Effector memory CD4-positive, alpha-beta T cell (primary cell): ENCODE measurements around the gene CHMP4B.
"Not testable (repeated sequence)": the region's sequence is repeated elsewhere in the genome, so short reads cannot be mapped to it uniquely, and the experiment has no call there.

Experiments
- DNase-seq, 3 donors: peaks; one replicate each; pipeline ENCODE4 v3.0.0-alpha.2; 2020
- H3K27ac ChIP-seq: 2 replicates; pipeline ENCODE4 v1.7.0; 2013; ENCODE audit warnings: mild to moderate bottlenecking, low read length, moderate library complexity; ENCODE audit not compliant: insufficient read depth, poor library complexity, severe bottlenecking
- H3K27me3 ChIP-seq: replicated peaks from 2 replicates; pipeline ENCODE4 v1.7.0; 2013; ENCODE audit warnings: mild to moderate bottlenecking, low read length; ENCODE audit not compliant: insufficient read depth, control insufficient read depth, poor library complexity, severe bottlenecking
- H3K36me3 ChIP-seq: 2 replicates; pipeline ENCODE4 v1.7.0; 2013; ENCODE audit warnings: mild to moderate bottlenecking, low read length, moderate library complexity; ENCODE audit not compliant: control insufficient read depth, insufficient read depth
- H3K4me1 ChIP-seq: 2 replicates; pipeline ENCODE4 v1.7.0; 2013; ENCODE audit warnings: low read length, mild to moderate bottlenecking; ENCODE audit not compliant: control insufficient read depth, insufficient read depth, poor library complexity, severe bottlenecking
- H3K4me3 ChIP-seq: 2 replicates; pipeline ENCODE4 v1.7.0; 2013; ENCODE audit warnings: low read length, low read depth, mild to moderate bottlenecking; ENCODE audit not compliant: insufficient read depth, poor library complexity, severe bottlenecking
- H3K9me3 ChIP-seq: 2 replicates; pipeline ENCODE4 v1.7.0; 2013; ENCODE audit warnings: mild to moderate bottlenecking, low read length, moderate library complexity; ENCODE audit not compliant: control insufficient read depth

Gene CHMP4B

DNA sequence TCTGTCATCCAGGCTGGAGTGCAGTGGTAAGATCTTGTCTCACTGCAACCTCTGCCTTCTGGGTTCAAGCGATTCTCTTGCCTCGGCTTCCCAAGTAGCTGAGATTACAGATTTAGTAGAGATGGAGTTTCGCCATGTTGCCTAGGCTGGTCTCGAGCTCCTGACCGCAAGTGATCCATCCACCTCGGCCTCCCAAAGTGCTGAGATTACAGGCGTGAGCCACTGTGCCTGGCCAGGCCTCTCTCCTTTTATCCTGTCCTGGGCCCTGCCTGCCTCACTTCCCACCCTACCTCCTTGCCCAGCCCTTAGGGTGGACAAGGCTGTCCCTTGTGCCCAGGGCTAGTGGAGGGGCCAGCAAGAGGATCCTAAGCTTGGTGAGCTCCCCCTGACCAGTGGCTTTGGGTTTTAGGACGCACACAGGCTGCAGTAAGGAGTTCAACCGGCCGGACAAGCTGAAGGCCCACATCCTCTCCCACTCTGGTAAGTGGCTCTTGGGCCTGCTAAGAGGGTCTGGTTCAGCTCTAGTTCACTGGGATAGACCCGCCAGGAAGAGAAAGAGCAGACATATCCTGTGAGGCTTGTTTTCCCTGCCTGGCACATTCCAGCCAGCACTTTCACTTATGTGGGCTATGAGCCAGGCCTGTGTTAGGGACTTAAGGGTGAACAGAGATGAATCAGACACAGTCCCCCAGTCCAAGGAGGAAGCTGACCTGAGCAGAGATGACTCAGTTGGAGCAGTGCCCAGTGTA, 21.9 kb upstream of the CHMP4B start:
- H3K4me1 ChIP-seq, result no peaks in the 10 kb centered on the region
- DNase-seq, result no peak
- no peak overlapping the region for H3K27ac ChIP-seq
- H3K4me3 ChIP-seq, result no peak overlapping the region
- H3K9me3 ChIP-seq, result no peaks in the 10 kb centered on the region
- H3K27me3 ChIP-seq, result no peaks in the 10 kb centered on the region
- peaks cover 2% of the 10 kb centered on the region for H3K36me3 ChIP-seq

DNA sequence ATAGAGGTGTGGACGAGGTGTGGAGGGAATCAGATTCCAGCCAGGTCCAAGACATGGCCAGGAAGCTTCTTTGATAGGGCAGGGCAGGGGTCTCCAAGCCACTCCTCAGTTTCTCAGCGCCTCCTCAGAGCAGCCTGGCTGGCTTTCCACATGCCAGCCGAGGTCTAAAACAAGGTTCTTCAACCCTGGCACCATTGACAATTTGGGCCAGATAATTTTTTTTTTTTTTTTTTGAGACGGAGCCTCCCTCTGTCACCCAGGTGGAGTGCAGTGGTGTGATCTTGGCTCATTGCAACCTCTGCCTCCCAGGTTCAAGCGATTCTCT, 21.3 kb upstream of the CHMP4B start:
- no peak overlapping the region for H3K27ac ChIP-seq
- H3K9me3 ChIP-seq, result no peaks in the 10 kb centered on the region
- no peaks in the 10 kb centered on the region for H3K4me1 ChIP-seq
- DNase-seq, result no peak
- H3K36me3 ChIP-seq, result peaks cover 2% of the 10 kb centered on the region
- H3K4me3 ChIP-seq, result no peak overlapping the region
- no peaks in the 10 kb centered on the region for H3K27me3 ChIP-seq

GRCh38 chr20:33790566-33790965, 20.6 kb upstream of the CHMP4B start:
- Histone ChIP-seq H3K4me1 (no peaks in the 10 kb centered on the region), H3K27ac (no peak overlapping the region), H3K9me3 (no peaks in the 10 kb centered on the region), H3K4me3 (no peak overlapping the region), H3K27me3 (no peaks in the 10 kb centered on the region), H3K36me3 (peaks cover 2% of the 10 kb centered on the region)
- no peak for DNase-seq

DNA sequence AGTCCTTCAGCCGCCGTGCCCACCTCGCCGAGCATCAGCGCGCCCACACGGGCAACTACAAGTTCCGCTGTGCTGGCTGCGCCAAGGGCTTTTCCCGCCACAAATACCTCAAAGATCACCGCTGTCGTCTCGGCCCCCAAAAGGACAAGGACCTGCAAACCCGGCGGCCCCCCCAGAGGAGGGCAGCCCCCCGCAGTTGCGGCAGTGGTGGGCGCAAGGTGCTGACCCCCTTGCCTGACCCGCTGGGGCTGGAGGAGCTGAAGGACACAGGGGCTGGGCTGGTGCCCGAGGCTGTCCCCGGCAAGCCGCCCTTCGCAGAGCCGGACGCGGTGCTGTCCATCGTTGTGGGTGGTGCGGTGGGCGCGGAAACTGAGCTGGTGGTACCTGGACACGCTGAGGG, 20.1 kb upstream of the CHMP4B start:
- Histone ChIP-seq H3K4me3 (no peak overlapping the region), H3K36me3 (peaks cover 2% of the 10 kb centered on the region), H3K4me1 (no peaks in the 10 kb centered on the region), H3K27ac (no peak overlapping the region), H3K27me3 (no peaks in the 10 kb centered on the region), H3K9me3 (no peaks in the 10 kb centered on the region)
- no peak for DNase-seq

DNA sequence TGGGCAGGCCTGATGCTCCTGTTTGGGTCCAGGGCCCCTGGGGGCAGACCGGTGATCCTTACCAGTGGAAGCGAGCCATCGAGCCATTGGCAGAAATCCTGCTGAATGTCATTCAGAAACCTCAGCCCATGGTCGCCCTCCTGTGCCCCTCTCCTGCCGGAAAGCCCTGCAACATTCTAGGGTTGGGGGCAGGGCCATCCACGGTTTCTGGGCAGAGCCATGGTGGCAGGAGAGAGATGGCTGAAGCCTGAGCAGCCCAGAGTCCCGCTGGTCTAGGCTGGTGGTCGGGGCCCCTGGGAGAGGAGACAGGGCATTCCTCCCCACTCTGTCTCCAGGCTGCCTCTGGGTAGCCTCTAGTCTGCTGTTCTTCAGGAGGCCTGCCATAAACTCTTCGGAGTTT, 19.6 kb upstream of the CHMP4B start:
- H3K36me3 ChIP-seq, result peaks cover 2% of the 10 kb centered on the region
- no peaks in the 10 kb centered on the region for H3K4me1 ChIP-seq
- H3K4me3 ChIP-seq, result no peak overlapping the region
- H3K27ac ChIP-seq, result no peak overlapping the region
- no peak for DNase-seq
- no peaks in the 10 kb centered on the region for H3K27me3 ChIP-seq
- no peaks in the 10 kb centered on the region for H3K9me3 ChIP-seq

GRCh38 chr20:33791959-33792597, 19.1 kb upstream of the CHMP4B start:
- Histone ChIP-seq H3K36me3 (peaks cover 2% of the 10 kb centered on the region), H3K27ac (no peak overlapping the region), H3K27me3 (no peaks in the 10 kb centered on the region), H3K4me3 (no peak overlapping the region), H3K9me3 (no peaks in the 10 kb centered on the region), H3K4me1 (no peaks in the 10 kb centered on the region)
- DNase-seq, result peak in 2 of 3 donors; percentile 12 to 24

GRCh38 chr20:33792598-33792989, 18.6 kb upstream of the CHMP4B start:
- not testable (repeated sequence) for DNase-seq, H3K27me3 ChIP-seq, H3K4me3 ChIP-seq, H3K4me1 ChIP-seq, H3K27ac ChIP-seq, H3K9me3 ChIP-seq, H3K36me3 ChIP-seq

- no peak overlapping the region for H3K27ac ChIP-seq
- no peaks in the 10 kb centered on the region for H3K27me3 ChIP-seq
- H3K36me3 ChIP-seq, result peaks cover 2% of the 10 kb centered on the region
- no peak for DNase-seq
- no peak overlapping the region for H3K4me3 ChIP-seq
- H3K4me1 ChIP-seq, result no peaks in the 10 kb centered on the region
- no peaks in the 10 kb centered on the region for H3K9me3 ChIP-seq
These were observed 17.9 kb upstream of the CHMP4B start for GRCh38 chr20:33793011-33793931.

DNA sequence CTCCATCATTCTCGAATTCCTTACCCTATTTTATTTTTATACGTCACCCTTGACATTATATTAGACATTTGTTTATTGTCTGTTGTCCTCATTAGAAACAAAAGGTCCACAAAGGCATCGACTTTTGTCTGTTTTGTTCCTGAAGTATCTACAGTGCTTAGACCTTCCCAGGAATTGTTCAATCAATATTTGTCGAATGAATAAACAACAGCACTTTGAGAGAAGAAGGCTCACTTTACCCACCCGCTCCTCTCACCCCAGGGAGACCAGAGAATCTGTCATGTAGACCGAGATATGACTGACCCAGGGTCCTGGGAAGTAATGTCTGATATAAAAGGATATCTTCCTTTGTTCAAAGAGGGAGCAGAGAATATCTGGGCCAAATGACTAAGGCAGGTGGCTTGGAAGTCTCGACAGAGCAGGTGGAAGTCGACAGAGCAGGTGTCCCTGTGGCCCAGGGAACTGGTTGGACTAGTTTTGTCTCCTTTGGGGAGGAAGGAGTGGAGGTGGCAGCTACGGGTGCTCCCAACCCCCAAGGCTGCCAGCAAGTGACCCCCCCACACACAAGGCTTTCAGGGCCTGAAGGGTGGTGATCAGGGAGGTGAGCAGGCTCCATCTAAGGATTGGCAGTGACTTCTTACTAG, 14.8 kb upstream of the CHMP4B start:
- H3K27me3 ChIP-seq, result no peaks in the 10 kb centered on the region
- DNase-seq, result no peak
- peaks cover under 1% of the 10 kb centered on the region for H3K36me3 ChIP-seq
- H3K4me1 ChIP-seq, result no peaks in the 10 kb centered on the region
- H3K9me3 ChIP-seq, result no peaks in the 10 kb centered on the region
- no peak overlapping the region for H3K4me3 ChIP-seq
- no peak overlapping the region for H3K27ac ChIP-seq
